ENCODE data around the gene ENDOD1. TPM values are rescaled to one million over a fixed set of nuclear protein-coding genes. Genes with fewer than 3 reads are reported as not detected.
A peak's percentile ranks its signal among the peaks of the same experiment; 100 is the strongest.
"Not testable (repeated sequence)": the region's sequence is repeated elsewhere in the genome, so short reads cannot be mapped to it uniquely, and the experiment has no call there.

The ENDOD1 gene
- total RNA-seq, 4 donors from 2014 or later, result 27.8 to 44.8 (median 35.9) TPM

- no peaks in the 10 kb centered on the region for H3K27me3 ChIP-seq
- peaks cover 0 to 44% (median 12%) of the 10 kb centered on the region in 3 donors for H3K36me3 ChIP-seq
- no peak overlapping the region for H3K27ac ChIP-seq
- peaks cover 14 to 36% (median 14%) of the 10 kb centered on the region in 3 donors for H3K4me1 ChIP-seq
- DNase-seq, result no peak
- TF ChIP-seq, protein P1, sequence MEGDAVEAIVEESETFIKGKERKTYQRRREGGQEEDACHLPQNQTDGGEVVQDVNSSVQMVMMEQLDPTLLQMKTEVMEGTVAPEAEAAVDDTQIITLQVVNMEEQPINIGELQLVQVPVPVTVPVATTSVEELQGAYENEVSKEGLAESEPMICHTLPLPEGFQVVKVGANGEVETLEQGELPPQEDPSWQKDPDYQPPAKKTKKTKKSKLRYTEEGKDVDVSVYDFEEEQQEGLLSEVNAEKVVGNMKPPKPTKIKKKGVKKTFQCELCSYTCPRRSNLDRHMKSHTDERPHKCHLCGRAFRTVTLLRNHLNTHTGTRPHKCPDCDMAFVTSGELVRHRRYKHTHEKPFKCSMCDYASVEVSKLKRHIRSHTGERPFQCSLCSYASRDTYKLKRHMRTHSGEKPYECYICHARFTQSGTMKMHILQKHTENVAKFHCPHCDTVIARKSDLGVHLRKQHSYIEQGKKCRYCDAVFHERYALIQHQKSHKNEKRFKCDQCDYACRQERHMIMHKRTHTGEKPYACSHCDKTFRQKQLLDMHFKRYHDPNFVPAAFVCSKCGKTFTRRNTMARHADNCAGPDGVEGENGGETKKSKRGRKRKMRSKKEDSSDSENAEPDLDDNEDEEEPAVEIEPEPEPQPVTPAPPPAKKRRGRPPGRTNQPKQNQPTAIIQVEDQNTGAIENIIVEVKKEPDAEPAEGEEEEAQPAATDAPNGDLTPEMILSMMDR (IDR thresholded peaks at IDR 0.05), result no peak
- no peak for TF ChIP-seq POLR2A (IDR thresholded peaks at IDR 0.05)
- no peak overlapping the region for H3K4me3 ChIP-seq
- WGBS, 2 donors, result 44 to 61% methylated on average over 2 of the region's 2 CpGs
- intact Hi-C loops (cut with DNase I), result no loop called here
- H3K9me3 ChIP-seq, result no peaks in the 10 kb centered on the region
Measured at GRCh38 chr11:95132956-95133355, 43.3 kb downstream of the ENDOD1 start.

- Histone ChIP-seq H3K36me3 (peaks cover 0 to 28% (median 0%) of the 10 kb centered on the region in 3 donors), H3K4me3 (no peak overlapping the region), H3K4me1 (peaks cover 14 to 36% (median 14%) of the 10 kb centered on the region in 3 donors), H3K27me3 (no peaks in the 10 kb centered on the region), H3K9me3 (no peaks in the 10 kb centered on the region), H3K27ac (peak overlapping the region; percentile 45 to 73 (median 64))
- WGBS, 2 donors, result 35% methylated on average over 5 of the region's 5 CpGs
- TF ChIP-seq, protein P1 (IDR thresholded peaks at IDR 0.05), result no peak
- no peak for TF ChIP-seq POLR2A (IDR thresholded peaks at IDR 0.05)
- no peak for DNase-seq
- intact Hi-C loops (cut with DNase I), result no loop called here
Measured at GRCh38 chr11:95134491-95134890, 44.8 kb downstream of the ENDOD1 start.

DNA sequence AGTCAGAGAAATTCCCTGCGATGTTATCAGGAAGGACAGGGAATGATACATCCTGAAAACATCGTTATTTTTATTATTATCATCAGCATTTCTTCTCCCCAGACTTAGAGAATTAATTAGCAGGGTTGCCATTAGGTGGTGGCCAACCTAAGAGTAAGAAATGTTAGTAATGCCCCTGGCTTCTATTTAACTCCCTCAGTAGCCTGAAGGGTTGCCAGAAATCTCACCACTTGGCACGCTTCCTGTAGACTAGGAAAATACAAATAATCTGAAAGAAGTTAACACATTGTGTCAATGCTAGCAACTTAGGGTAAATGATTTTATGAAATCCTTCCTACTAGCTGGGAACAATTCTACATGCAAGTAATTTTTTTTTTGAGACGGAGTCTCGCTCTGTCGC lies 45.5 kb downstream of the ENDOD1 start:
- 38 to 58% methylated on average over 3 to 5 of the region's 6 CpGs for WGBS, 2 donors
- Histone ChIP-seq H3K27me3 (no peaks in the 10 kb centered on the region), H3K36me3 (peaks cover 0 to 22% (median 0%) of the 10 kb centered on the region in 3 donors), H3K4me1 (peaks cover 14 to 36% (median 14%) of the 10 kb centered on the region in 3 donors), H3K4me3 (no peak overlapping the region), H3K9me3 (no peaks in the 10 kb centered on the region), H3K27ac (peak overlapping the region; percentile 45 to 73 (median 60))
- no peak for DNase-seq
- intact Hi-C loops (cut with DNase I), result no loop called here
- no peak for TF ChIP-seq POLR2A (IDR thresholded peaks at IDR 0.05)
- TF ChIP-seq, protein P1 (IDR thresholded peaks at IDR 0.05), result no peak

GRCh38 chr11:95135880-95136279 lies 46.2 kb downstream of the ENDOD1 start:
- H3K27me3 ChIP-seq, result no peaks in the 10 kb centered on the region
- H3K4me3 ChIP-seq, result no peak overlapping the region
- DNase-seq, result no peak
- H3K4me1 ChIP-seq, result peaks cover 14 to 36% (median 14%) of the 10 kb centered on the region in 3 donors
- H3K36me3 ChIP-seq, result peaks cover 0 to 16% (median 0%) of the 10 kb centered on the region in 3 donors
- 92 to 98% methylated on average over 2 of the region's 2 CpGs for WGBS, 2 donors
- H3K27ac ChIP-seq, result no peak overlapping the region
- intact Hi-C loops (cut with DNase I), result no loop called here
- TF ChIP-seq, protein P1 (IDR thresholded peaks at IDR 0.05), result no peak
- no peak for TF ChIP-seq POLR2A (IDR thresholded peaks at IDR 0.05)
- H3K9me3 ChIP-seq, result no peaks in the 10 kb centered on the region

GRCh38 chr11:95136747-95137146 lies 47.1 kb downstream of the ENDOD1 start:
- H3K4me3 ChIP-seq; intact Hi-C loops (cut with DNase I): not testable (repeated sequence)

GRCh38 chr11:95137299-95137698 lies 47.7 kb downstream of the ENDOD1 start:
- Histone ChIP-seq H3K36me3 (peaks cover 0 to 2% (median 0%) of the 10 kb centered on the region in 3 donors), H3K4me3 (no peak overlapping the region), H3K27ac (no peak overlapping the region), H3K4me1 (peaks cover 14 to 36% (median 14%) of the 10 kb centered on the region in 3 donors), H3K9me3 (no peaks in the 10 kb centered on the region), H3K27me3 (no peaks in the 10 kb centered on the region)
- no peak for TF ChIP-seq POLR2A (IDR thresholded peaks at IDR 0.05)
- TF ChIP-seq, protein P1 (IDR thresholded peaks at IDR 0.05), result no peak
- intact Hi-C loops (cut with DNase I), result no loop called here
- DNase-seq, result no peak

More at GRCh38 chr11:95136747-95137146, 47.1 kb downstream of the ENDOD1 start:
- not testable (repeated sequence) for H3K9me3 ChIP-seq, H3K27me3 ChIP-seq, DNase-seq, H3K36me3 ChIP-seq, H3K27ac ChIP-seq
- 89 to 90% methylated on average over 4 of the region's 4 CpGs for WGBS, 2 donors
- H3K4me1 ChIP-seq, result peaks cover 14 to 36% (median 14%) of the 10 kb centered on the region in 3 donors

All from esophagus squamous epithelium (tissue), 5 donors.